ENCODE measurements around the gene CHSY3.

Gene CHSY3

GRCh38 chr5:129951039-129951438 is 46.8 kb downstream of the CHSY3 start:
- DNase-seq: no peak

- DNase-seq: no peak
These were observed 54.3 kb downstream of the CHSY3 start for GRCh38 chr5:129958581-129958980.

GRCh38 chr5:129960831-129961230 is 56.6 kb downstream of the CHSY3 start:
- no peak for DNase-seq

GRCh38 chr5:129962506-129962905 is 58.2 kb downstream of the CHSY3 start:
- no peak for DNase-seq

GRCh38 chr5:129963359-129963758 is 59.1 kb downstream of the CHSY3 start:
- no peak for DNase-seq

GRCh38 chr5:129966071-129966470 is 61.8 kb downstream of the CHSY3 start:
- no peak for DNase-seq

GRCh38 chr5:129971714-129972113 is 67.4 kb downstream of the CHSY3 start:
- no peak for DNase-seq

GRCh38 chr5:129972465-129973141 is 68.3 kb downstream of the CHSY3 start:
- no peak for DNase-seq

- DNase-seq: no peak
These were observed 69.6 kb downstream of the CHSY3 start for GRCh38 chr5:129973716-129974426.

GRCh38 chr5:129977810-129978209 is 73.5 kb downstream of the CHSY3 start:
- no peak for DNase-seq

GRCh38 chr5:129978270-129978669 is 74.0 kb downstream of the CHSY3 start:
- no peak for DNase-seq

GRCh38 chr5:129988453-129988852 is 84.2 kb downstream of the CHSY3 start:
- no peak for DNase-seq

GRCh38 chr5:129991780-129992179 is 87.5 kb downstream of the CHSY3 start:
- no peak for DNase-seq

- DNase-seq: no peak
These were observed 92.6 kb downstream of the CHSY3 start for GRCh38 chr5:129996896-129997295.

- no peak for DNase-seq
These were observed 96.2 kb downstream of the CHSY3 start for GRCh38 chr5:130000460-130000859.

GRCh38 chr5:130002183-130002582 is 97.9 kb downstream of the CHSY3 start:
- DNase-seq: no peak

- no peak for DNase-seq
These were observed 98.6 kb downstream of the CHSY3 start for GRCh38 chr5:130002876-130003275.

GRCh38 chr5:130011986-130012385 is 107.7 kb downstream of the CHSY3 start:
- no peak for DNase-seq

GRCh38 chr5:130017173-130017572 is 112.9 kb downstream of the CHSY3 start:
- no peak for DNase-seq

- no peak for DNase-seq
These were observed 114.4 kb downstream of the CHSY3 start for GRCh38 chr5:130018641-130019040.

- no peak for DNase-seq
These were observed 116.7 kb downstream of the CHSY3 start for GRCh38 chr5:130021000-130021399.

GRCh38 chr5:130021876-130022275 is 117.6 kb downstream of the CHSY3 start:
- DNase-seq: no peak

GRCh38 chr5:130023604-130024003 is 119.3 kb downstream of the CHSY3 start:
- DNase-seq: no peak

- DNase-seq: no peak
These were observed 119.7 kb downstream of the CHSY3 start for GRCh38 chr5:130024006-130024405.

- DNase-seq: no peak
These were observed 121.2 kb downstream of the CHSY3 start for GRCh38 chr5:130025511-130025910.

Data from activated effector memory CD4-positive, alpha-beta T cell treated with anti-CD3 and anti-CD28 coated beads, Interleukin-2, amount 50 U/mL, for 16 hours (primary cell).